Measurements from ENCODE around the gene PECR.

Gene PECR

DNA sequence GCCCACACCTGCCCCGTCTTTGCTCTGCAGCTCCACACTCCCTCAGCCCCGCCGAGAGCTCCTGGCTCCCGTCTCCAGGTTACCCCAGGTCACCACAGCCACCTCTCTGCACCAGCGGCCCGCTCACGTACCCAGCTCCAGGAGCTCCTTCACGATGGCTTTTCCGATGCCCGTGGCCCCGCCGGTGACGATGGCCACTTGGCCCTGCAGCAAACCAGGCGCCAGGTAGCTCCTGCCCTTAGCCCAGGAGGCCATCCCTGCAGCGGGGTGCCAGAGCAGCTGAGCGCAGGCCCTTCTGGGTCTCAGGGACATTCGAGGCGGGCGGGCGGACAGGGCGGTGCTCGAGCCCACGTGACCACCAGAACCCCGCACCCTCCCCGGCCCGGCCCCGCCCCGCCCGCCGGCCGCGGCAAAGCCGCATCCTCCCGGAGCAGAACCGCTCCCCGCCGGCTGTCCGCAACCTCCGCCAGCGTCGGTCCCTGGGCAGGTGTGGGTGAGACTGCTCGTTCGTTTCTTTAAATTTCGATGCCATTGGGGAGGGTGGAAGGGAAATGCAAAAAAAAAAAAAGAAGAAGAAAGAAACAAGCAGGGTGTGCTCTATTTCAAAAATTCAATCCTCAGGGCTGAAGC lies at the start of gene PECR, which contains the start of gene TMEM169:
PECR (minus strand) TSS at position 323 of the 630 bp plus-strand sequence; CDS start at position 255, 68 bp downstream.
TMEM169 (plus strand) TSS at position 433 of the 630 bp plus-strand sequence. CDS start 14,045 bp downstream, outside the sequence.
- peak; percentile 25 for DNase-seq

DNA sequence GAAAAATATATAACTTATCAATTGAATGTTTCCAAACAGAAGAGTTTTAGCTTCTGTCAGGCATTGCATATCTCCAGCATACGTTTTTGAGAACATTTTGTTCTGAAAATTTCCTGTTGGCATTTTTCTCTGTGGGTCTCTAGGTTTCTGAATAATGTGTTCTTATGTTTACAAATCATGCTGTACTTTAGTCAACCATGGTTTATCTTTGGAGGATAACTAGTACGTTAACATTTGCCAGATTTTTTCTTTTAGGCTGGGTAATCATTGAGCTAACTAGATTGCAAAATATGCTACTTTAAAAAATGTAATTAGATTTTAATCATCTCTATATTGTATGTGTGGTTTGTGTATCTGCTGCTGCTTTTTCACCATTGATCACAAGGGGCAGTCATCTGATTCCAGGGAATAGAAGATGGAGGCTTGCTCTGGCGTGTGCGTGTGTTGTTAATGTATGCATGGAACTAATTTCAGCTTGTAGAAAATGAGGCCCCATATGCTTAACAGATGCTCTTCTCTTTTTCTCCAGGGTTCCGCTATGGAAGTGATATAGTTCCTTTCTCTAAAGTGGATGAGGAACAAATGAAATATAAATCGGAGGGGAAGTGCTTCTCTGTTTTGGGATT lies 48.9 kb upstream of the PECR start:
- no peak for DNase-seq

DNA sequence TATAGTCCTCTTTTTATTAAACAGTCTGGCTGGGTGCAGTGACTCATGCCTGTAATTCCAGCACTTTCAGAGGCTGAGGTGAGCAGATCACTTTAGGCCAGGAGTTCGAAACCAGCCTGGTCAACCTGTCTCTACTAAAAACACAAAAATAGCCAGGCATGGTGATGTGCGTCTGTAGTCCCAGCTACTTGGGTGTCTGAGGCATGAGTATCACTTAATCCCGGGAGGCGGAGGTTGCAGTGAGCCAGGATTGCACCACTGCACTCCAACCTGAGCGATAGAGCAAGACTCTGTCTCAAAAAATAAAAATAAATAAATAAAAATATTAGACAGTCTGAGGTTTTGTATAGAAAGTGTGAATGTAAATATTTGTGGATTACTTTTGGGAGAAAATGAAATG lies 45.3 kb upstream of the PECR start:
- no peak for DNase-seq

DNA sequence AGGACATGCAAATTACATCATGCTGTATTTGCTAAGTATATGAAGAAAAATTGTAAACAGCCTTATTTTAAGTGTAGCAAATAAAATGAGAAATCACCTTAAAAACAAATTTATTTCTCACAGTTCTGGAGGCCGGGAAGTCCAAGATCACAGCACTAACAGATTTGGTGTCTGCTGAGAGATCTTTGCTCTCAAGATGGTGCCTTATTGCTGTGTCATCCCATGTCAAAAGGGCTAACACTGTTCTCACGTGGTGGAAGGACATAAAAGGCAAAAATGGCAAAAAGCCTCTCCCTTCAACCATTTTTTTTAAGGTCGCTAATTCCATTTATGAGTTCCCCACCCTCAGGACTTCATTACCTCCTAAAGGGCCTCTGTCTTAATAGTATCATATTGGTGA lies 39.6 kb upstream of the PECR start:
- DNase-seq, result no peak

DNA sequence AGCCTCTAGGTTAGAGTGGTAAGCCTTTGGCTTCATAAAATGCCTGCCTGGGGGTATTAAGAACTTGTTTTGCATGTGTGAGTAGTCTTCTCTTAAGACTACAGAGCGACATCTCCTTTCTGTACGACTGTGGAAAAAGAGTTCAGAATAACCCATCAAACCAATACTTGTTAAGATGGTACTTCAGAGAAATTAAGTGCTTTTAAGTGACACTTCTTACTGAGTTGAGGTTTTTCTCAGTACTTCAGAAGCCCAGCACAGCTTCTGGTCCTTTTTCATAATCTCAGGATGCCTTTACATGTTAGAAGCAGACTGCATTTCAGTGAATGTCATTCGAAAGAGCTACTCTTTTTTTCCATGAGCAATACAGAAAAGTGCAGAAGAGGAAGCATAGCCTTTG lies 38.4 kb upstream of the PECR start:
- DNase-seq, result no peak

DNA sequence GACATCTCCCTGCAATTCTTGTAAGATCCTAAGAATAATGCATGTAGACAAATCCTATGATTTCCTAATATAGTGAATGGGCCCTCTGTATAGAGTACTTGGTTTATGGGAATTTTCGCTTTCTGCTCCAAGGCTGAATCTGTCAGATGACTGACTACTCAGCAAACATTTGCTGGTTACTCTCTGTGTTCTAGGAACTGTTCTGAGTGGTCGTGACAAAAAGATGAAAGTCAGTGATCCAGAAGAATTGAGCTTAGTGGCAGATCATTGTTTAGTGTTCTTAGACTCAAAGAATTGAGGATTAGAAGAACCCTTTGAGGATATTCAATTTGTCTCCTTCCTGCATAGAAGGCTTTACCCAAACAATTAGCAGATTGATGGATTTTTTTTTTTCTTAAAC lies 37.5 kb upstream of the PECR start:
- DNase-seq, result no peak

DNA sequence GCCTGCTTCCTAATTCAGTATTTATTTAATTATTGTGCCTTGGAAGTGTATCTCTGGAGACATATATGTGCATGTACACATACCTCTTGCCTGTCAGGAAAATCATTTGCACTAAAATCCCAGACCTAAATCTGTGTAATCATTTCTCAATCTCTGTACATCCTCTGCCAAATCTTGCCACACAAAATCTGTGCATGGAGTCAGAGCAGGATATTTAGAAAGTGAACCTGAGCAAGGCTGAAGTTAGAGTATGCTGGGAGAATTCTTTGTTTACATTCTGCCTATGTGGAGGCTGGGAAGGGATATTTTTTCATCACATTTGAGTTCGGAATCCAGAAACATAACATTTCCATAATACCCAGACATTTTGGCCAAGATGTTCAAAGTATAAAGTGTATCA lies 36.9 kb upstream of the PECR start:
- DNase-seq, result no peak

DNA sequence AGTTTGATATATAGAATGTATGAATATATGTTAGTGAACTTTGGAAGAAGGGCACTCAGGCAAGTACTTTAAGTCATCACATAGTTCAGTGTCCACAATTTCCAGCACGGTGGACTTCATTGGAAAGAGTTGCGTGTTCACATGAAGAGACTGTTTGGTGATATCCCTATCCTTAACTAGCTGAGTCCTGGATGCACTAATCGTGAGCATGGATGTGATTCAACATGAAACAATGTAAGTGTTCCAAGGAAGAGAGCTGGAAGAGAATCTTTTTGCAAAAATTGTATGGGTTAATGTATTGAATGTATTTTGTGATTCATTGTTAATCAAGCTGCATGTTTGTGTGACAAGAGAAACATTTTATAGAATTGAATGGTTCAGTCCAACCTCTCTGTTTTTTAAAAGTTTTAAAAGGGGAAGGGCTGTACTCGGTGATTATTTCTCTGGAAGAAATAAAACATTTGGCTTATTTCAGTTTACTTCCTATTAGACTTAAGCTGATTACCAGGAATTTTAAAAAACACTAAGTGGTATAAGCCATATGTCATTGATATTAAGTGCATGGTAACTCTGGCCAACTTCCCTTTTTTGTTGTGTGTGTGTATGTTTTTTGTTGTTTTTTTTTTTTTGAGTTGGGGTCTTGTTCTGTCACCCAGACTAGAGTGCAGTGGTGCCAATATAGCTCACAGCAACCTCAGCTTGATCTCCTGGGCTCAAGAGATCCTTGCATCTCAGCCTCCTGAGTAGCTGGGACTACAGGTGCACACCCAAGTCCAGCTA lies 36.1 kb upstream of the PECR start:
- DNase-seq, result no peak

DNA sequence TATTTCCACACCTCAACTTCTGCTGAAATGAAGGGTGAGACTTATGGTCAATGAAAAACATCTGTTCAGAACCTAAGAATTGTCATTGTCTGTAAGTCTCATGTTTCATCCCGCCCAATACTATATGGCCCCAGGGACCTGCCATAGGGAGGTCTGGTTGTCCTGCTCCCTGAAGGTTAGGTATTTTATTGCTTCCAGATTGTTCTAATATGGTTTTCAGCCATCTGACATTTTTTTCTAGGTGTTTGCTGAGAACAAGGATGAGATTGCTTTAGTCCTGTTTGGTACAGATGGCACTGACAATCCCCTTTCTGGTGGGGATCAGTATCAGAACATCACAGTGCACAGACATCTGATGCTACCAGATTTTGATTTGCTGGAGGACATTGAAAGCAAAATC lies 34.8 kb upstream of the PECR start:
- DNase-seq, result no peak

DNA sequence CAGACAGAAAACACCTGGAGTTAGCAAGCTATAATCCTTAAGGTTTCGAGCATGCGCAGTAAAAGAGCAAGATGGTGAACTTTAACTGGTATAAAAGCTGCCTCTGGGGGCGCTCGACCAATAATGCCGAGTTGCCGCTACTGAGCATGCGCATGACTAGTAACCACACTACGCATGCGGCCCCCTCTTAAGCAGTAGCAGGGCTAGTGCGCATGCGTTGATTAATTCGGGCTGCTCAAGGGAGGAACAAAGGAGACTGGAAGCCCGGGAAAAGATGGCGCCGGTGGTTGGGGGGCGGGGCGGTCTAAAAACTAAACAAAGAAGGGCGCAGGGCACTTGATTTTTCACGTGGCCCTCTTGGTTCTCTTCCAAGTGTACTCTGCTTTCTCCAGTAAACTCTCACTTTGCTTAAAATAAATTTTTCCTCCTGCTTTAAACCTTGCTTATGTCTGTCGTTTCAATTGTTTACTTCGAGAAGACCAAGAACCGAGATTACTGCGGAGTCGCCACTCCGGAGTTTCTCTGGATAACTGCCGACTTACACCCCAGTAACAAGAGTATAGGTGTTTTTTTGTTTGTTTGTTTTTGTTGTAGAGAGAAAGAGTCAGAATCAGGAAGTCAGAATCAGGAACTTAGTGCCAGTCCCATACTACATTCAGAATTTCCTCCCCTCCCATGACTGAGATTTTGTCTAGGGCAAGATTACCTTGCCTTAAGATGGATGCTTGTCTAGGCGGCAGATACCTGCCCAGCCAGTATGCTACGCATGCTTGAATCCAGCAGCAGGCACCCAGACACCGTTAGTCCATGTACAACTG lies 33.3 kb upstream of the PECR start:
- DNase-seq, result peak; percentile 97

DNA sequence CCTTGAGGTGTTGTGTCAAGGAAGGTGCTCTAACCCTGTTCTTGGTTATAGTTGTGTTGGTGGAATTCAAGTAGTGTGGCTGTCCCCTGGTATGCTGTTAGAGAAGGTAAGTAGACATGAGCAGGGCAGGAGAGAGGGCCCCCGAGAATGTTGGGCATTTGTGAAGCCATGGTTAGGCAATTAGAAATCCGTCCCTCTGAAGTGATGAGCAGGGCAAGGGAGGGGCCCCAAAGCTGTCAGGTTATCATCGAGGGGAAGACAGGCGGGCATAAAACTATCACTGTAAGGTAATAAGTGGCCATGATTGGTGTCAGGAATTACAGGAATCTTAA lies 32.7 kb upstream of the PECR start:
- no peak for DNase-seq

DNA sequence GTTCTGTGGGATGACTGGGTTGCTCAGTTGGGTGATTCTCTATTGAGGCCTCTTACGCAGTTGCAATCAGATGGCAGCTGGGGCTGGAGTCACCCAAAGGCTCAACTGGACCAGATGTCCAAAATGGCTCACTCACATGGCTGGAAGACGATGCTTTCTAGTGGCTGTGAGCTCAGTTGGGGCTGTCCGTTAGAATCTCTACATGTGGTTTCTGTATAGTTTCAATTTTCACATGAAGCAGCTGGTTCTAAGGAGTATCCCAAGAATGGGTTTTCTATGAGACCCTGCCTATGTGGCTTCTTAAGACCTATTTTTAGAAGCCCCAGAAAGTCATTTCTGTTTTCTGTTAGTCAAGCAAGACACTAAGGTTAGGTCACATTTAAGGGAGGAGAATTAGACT lies 32.0 kb upstream of the PECR start:
- no peak for DNase-seq

DNA sequence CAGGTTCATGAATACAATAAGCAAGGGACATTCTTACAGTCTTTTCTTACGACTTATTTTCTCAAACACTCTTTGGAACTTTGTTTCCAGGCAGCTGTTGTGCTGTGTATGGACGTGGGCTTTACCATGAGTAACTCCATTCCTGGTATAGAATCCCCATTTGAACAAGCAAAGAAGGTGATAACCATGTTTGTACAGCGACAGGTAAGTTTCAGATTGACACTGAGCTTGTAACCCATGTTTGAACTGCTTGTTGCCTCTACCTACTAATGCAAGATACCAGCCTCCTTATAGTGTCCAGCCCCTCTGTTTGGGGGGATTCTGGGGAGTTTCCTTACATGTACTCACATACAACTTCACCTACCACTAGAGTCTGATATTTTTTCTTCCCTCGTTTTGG lies 31.3 kb upstream of the PECR start:
- no peak for DNase-seq

DNA sequence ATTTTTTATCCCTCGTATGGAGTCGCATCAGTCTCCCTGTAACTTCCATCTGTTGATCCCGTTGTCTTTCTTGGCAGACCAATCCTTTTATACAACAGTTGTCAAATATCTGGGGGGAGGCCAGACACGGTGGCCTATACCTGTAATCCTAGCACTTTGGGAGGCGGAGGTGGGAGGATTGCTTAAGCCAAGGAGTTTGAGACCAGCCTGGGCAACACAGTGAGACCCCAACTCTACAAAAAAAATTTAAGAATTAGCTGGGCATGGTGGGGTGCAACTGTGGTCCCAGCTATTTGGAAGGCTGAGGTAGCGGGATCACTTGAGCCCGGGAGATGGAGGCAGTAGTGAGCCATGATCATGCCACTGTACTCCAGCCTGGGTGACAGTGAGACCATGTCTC lies 29.5 kb upstream of the PECR start:
- DNase-seq, result no peak

DNA sequence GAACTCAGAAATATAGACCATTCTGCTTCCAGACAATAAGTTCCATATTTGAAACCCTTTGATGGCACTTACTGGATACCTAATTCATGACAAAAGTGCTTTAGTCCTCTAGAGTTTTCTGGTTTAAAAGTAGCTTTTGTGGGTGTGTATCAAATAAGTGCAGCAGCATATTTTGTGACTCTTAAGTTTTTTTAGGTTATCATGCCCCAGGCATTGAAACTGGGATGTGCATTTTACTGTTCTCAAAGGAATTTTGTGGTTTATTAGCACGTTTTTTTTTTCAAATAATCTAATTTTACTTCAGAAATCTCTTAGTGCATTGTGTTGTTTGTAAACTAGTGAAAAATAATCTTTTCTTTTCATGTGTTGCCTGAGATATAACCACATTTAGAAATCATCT lies 29.0 kb upstream of the PECR start:
- DNase-seq, result no peak

DNA sequence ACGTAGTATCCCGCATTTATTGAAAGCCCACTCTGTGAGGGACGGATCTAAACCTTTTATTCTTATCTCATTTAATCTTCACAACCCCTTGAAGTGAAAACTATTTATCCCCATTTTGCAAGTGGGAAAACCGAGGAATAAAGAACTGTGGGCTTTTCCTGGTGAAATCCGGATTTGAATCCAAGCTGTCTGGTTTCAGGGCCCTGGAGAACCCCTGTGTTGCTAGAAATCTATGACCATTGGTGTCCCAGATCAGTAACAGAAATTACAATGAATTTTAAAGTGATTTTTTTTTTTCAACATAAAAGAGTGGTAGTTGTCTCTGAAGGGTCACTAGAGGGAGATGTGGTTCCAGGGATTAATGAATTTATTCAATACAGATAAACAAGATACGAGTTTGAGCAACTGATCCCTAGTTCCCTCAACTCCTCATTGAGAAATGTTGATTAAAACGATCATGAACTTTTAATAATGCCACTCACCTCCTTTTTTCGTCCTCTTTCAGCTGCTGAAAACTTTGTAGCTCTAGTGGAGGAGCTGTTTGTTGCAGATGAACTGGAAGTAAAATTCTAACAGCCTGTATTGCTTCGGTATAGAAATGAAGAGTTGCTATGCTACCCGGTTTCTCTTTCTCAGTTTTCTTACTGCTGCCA lies 28.5 kb upstream of the PECR start:
- DNase-seq, result peak; percentile 78

DNA sequence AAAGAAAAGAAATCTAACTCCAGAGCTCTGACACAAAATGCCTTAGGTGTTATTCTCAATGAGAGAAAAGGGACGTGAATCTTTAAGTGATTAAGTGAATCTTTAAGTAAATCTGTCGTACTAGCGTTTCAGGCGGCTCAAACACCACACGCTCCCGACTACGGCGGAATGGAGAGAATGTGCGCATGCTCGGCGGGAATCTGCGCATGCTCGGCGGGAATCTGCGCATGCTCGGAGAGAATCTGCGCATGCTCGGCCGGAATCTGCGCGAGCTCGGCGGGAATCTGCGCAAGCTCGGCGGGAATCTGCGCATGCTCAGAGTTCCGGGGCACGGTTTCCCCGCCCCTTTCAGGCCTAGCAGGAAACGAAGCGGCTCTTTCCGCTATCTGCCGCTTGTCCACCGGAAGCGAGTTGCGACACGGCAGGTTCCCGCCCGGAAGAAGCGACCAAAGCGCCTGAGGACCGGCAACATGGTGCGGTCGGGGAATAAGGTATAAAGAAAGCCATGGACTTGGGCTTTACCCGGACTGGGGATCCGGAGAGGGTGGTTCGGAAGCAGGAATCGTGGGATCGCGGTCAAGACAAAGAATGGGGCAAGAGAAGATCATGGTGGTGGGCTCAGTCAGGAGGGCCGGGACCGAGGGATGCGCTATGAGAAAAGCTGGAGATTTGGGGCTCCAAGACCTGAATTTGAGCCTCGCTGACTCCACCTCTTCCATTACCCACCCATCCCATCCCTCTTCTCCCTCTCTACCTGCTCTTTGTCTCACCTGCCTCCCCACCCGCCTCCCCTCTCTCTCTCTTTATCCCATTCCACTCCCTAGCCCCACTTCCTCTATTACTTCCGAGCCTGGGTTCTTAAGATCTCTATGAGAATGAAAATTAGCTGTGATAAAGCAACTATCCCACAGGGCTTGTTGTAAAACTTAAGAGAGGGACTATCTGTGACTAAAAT lies 27.6 kb upstream of the PECR start, which contains the start of gene XRCC5:
XRCC5 (plus strand) TSS at position 382 of the 955 bp plus-strand sequence; CDS start at position 471, 89 bp downstream.
- DNase-seq, result peak; percentile 91

DNA sequence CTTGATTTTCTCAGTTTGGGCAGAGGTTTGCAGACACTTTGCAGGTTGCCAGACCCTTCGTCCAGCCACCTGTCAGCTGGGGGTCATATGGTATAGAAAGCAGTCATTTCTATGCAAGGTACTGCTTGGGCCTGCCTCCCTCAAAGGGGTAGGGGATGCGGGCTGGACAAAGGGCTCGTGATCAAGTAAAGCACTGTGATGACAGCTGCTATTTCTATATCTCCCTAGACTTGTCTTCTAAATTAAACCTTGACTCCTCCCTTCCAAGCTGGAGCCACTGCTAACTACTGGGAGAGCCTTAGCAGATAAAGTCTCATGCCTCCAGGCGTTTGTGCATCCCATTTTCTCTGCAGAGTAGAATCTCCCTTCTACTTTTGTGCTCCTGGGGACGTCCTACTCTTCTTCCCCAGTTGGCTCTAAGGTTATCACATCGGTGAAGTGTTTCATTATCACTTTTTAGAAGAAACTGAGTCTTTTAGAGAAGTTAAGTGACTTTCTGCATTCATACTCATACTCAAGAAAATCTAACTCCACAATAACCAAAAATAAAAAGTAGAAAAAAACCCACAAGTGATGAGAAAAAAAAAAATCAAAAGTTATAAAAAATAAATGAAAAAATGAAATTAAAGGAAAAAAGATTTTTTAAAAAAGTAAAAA lies 26.8 kb upstream of the PECR start:
- DNase-seq, result no peak

DNA sequence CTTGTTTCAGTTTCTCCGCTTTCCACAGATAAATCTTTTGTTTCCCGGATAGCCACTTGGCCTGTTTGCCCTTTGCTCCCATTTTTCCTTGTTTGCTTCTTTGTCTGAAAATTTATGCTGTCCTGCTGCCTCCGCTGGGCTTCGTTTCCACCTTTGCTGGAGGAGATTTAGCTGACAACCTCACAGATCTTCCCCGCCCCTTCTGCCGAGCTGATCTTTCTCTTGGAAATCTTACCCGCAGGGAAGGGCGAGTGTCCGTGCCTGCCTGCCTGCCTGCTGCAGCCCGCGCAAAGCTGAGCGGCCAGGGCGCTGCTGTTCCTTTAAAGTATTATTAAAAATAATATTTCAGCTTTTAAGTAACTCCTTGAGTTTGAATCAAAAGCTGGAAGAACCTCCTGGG lies 26.2 kb upstream of the PECR start:
- DNase-seq, result no peak

DNA sequence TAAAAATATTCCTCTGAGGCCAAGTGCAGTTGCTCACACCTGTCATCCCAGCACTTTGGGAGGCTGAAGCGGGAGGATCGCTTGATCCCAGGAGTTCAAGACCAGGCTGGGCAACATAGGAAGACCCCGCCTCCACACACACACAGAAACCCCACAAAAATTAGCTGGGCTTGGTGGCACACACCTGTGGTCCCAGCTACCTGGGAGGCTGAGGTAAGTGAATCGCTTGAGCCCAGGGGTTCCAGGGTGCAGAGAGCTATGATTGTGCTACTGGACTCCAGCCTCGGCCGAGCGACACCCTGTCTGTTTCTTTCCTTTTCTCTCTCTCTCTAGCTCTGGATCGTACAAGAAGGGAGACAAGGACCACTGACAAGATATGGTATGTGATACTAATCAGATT lies 25.7 kb upstream of the PECR start:
- no peak for DNase-seq

DNA sequence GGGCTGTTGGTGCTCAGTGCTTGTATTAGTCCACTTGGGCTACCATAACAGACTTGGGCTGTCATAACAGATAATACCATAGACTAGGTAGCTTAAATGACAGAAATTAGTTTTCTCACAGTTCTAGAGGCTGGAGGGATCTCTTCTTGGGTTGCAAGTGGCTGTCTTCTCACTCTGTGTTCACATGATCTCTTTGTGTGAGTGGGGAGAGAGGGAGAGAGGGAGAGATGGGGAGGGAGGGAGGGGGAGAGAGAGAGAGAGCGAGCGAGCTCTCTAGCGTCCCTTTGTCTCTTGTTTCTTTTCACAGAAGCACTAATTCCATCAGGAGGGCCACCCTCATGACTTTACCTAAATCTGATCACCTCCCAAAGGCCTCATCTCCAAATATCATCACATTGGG lies 23.1 kb upstream of the PECR start:
- DNase-seq, result no peak

Measured in kidney glomerular epithelial cell (primary cell).